ENCODE data around the gene CCT4.
"Not testable (repeated sequence)": the region's sequence is repeated elsewhere in the genome, so short reads cannot be mapped to it uniquely, and the experiment has no call there.

- TF ChIP-seq, protein P1, sequence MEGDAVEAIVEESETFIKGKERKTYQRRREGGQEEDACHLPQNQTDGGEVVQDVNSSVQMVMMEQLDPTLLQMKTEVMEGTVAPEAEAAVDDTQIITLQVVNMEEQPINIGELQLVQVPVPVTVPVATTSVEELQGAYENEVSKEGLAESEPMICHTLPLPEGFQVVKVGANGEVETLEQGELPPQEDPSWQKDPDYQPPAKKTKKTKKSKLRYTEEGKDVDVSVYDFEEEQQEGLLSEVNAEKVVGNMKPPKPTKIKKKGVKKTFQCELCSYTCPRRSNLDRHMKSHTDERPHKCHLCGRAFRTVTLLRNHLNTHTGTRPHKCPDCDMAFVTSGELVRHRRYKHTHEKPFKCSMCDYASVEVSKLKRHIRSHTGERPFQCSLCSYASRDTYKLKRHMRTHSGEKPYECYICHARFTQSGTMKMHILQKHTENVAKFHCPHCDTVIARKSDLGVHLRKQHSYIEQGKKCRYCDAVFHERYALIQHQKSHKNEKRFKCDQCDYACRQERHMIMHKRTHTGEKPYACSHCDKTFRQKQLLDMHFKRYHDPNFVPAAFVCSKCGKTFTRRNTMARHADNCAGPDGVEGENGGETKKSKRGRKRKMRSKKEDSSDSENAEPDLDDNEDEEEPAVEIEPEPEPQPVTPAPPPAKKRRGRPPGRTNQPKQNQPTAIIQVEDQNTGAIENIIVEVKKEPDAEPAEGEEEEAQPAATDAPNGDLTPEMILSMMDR (conservative IDR thresholded peaks at IDR 0.05; ENCODE audit: low read depth, low read length): not testable (repeated sequence)
- not testable (repeated sequence) for TF ChIP-seq EZH2 (IDR thresholded peaks at IDR 0.05; ENCODE audit: borderline replicate concordance, low read depth, low read length, poor library complexity, severe bottlenecking)
These were observed 9.1 kb downstream of the CCT4 start for GRCh38 chr2:61879351-61879750.
